ENCODE results near the gene TMEM170A.

- TF ChIP-seq, protein P1, sequence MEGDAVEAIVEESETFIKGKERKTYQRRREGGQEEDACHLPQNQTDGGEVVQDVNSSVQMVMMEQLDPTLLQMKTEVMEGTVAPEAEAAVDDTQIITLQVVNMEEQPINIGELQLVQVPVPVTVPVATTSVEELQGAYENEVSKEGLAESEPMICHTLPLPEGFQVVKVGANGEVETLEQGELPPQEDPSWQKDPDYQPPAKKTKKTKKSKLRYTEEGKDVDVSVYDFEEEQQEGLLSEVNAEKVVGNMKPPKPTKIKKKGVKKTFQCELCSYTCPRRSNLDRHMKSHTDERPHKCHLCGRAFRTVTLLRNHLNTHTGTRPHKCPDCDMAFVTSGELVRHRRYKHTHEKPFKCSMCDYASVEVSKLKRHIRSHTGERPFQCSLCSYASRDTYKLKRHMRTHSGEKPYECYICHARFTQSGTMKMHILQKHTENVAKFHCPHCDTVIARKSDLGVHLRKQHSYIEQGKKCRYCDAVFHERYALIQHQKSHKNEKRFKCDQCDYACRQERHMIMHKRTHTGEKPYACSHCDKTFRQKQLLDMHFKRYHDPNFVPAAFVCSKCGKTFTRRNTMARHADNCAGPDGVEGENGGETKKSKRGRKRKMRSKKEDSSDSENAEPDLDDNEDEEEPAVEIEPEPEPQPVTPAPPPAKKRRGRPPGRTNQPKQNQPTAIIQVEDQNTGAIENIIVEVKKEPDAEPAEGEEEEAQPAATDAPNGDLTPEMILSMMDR (IDR thresholded peaks at IDR 0.05): peak; percentile 100
- TF ChIP-seq EZH2 (IDR thresholded peaks at IDR 0.05; ENCODE audit: borderline replicate concordance, insufficient read depth, low read depth, low read length, poor library complexity, severe bottlenecking): no peak
Measured at GRCh38 chr16:75464122-75464918, at the start of gene TMEM170A.

Measured in B cell (primary cell).